Heart left ventricle (tissue), 16 donors: ENCODE measurements around the gene OR6Y1. TPM values are rescaled to one million over a fixed set of nuclear protein-coding genes. Genes with fewer than 3 reads are reported as not detected.

Experiments used
- ATAC-seq, 4 donors: fragments of 200-7000 bp; cut with Tn5 transposase; one replicate each; pipeline ENCODE4 v1.9.1; 2020 to 2022; ENCODE audit warnings: moderate library complexity in 4 of 4, mild to moderate bottlenecking in 3 of 4, moderate number of reproducible peaks in 1 of 4
- DNase-seq, 5 donors: peaks; one replicate each; pipeline ENCODE4 v3.0.0-alpha.2; 2020
- H3K27ac ChIP-seq, 12 donors: fragments of 200-600 bp; sonication (generic) in 4 of 12; one replicate each; pipeline versions ENCODE4 v1.5.0 to v1.8.0; 2016 to 2022; ENCODE audit warnings: mild to moderate bottlenecking in 2 of 12
- H3K27me3 ChIP-seq, 9 donors: fragments of 200-600 bp; sonication (generic) in 2 of 9; one replicate each; pipeline versions ENCODE4 v1.5.1 to v1.8.0; 2016 to 2022; ENCODE audit warnings: mild to moderate bottlenecking in 3 of 9
- H3K36me3 ChIP-seq, 9 donors: fragments of 200-600 bp; sonication (generic) in 2 of 9; one replicate each; pipeline versions ENCODE4 v1.5.0 to v1.8.0; 2018 to 2022; ENCODE audit warnings: mild to moderate bottlenecking in 2 of 9
- H3K4me1 ChIP-seq, 12 donors: fragments of 200-600 bp; sonication (generic) in 4 of 12; one replicate each; pipeline versions ENCODE4 v1.5.0 to v1.8.0; 2016 to 2022; ENCODE audit warnings: mild to moderate bottlenecking in 3 of 12
- H3K4me3 ChIP-seq, 12 donors: fragments of 200-600 bp; sonication (generic) in 4 of 12; one replicate each; pipeline versions ENCODE4 v1.5.0 to v1.8.0; 2017 to 2022; ENCODE audit warnings: mild to moderate bottlenecking in 9 of 12, moderate library complexity in 4 of 12
- H3K9me3 ChIP-seq, 12 donors: fragments of 200-600 bp; sonication (generic) in 4 of 12; one replicate each; pipeline versions ENCODE4 v1.5.0 to v1.8.0; 2016 to 2022; ENCODE audit warnings: mild to moderate bottlenecking in 1 of 12
- POLR2A ChIP-seq, 2 donors: fragments of 450-650 bp; IDR thresholded peaks; one replicate each; pipeline ENCODE4 v1.6.1; 2017; ENCODE audit warnings: antibody characterized with exemption in 2 of 2, mild to moderate bottlenecking in 2 of 2, moderate library complexity in 2 of 2
- WGBS, 4 donors: extraction: QIAGEN DNeasy Blood & Tissue Kit in 2 of 4; methylation state at CpG; one replicate each; pipeline versions ENCODE4 v1.1.5 to v1.1.7; 2013 to 2018; 5-methylcytosine and 5-hydroxymethylcytosine counted together
- intact Hi-C, 10 donors: fragments of 100-400 bp; cut with DNase I; formaldehyde crosslinking; loops; one replicate each; pipeline versions ENCODE4 v1.11.1 to v1.14.2; 2022
- polyA plus RNA-seq, 2 donors: library from polyadenylated mRNA; stranded (reverse); fragments of 200-250 nt; gene quantifications; one replicate each; pipeline ENCODE4 v1.2.3, GENCODE V29; 2013
- total RNA-seq, 9 donors: library from RNA; depleted of rRNA in 2 of 9; stranded (reverse); fragments of >200 nt in 2 of 9; fragmentation: NEBNext Ultra II Directional in 3 of 9; extraction: Animal tissue kit (Norgen Biotek cat#: 25700) in 3 of 9; gene quantifications; one replicate each; pipeline versions ENCODE4 v1.1.0 to v1.2.4, GENCODE V29; 2016 to 2023
- TF ChIP-seq, protein P1 (sequence below), 12 donors: fragments of 200-600 bp; sonication (generic) in 4 of 12; IDR thresholded peaks; one replicate each; pipeline versions ENCODE4 v1.5.0 to v1.8.0; 2018 to 2022; ENCODE audit warnings: antibody characterized with exemption in 12 of 12, mild to moderate bottlenecking in 5 of 12
- donor health status: ischemic (EF 13 %, LVEDD 7.1; RV severe dilation, severe dysfunction).
- donor health status: healthy with polysubstance abuse.
- donor health status: DM: no; HTN: yes; CAD: no.
- donor health status: DM: no; HTN: no; CAD: no.
- donor health status: ischemic (EF 25% LVEDD 6.9; RV normal size, moderate dysfunction).
- donor health status: ischemic (EF 25% LVEDD 5.7; RV mildly dilated, moderate dysfunction).
- donor health status: healthy.
- donor health status: DM: yes; HTN: yes; CAD: no.
- donor health status: ischemic (EF 35%, LVEDD 5.7; RV mildly dilated, moderate dysfunction).
- donor health status: nonischemic (EF 11% LVEDD 7.7; RV severe dilation, severe dysfunction).
- donor health status: DM: yes; HTN: yes; CAD: no.
- donor health status: PGD.
- donor health status: ischemic (EF 29% LVEDD 5.4; RV normal size, mild dysfunction).
- donor health status: nonischemic (EF 23%, LVEDD 6.1; RV moderate dilation, normal function).

Gene OR6Y1
- total and polyA plus RNA-seq, 11 donors = not detected

DNA sequence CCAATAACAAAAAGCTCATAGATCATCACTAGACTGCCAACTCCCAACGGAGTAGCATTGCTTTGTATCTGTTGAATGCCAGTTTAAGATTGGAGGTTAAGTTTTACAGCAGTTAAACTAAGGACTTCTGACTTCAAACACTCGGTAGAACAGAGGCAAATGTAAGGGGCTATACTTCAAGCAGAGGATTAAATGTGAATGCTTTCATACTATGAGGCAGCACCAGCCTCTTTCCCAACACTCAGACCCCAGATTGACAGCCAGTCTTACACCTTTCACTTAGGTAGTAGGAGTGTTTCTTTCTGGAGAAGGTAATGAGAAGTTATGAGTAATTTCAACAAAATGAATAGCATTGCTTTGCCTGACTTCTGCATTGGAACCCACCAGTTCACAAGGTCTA lies 59.4 kb downstream of the OR6Y1 start:
- DNase-seq = no peak
- Histone ChIP-seq H3K9me3 (no peaks in the 10 kb centered on the region), H3K4me3 (no peak overlapping the region), H3K27me3 (peaks cover 0 to 14% (median 0%) of the 10 kb centered on the region in 9 donors), H3K4me1 (no peaks in the 10 kb centered on the region), H3K27ac (no peak overlapping the region), H3K36me3 (no peaks in the 10 kb centered on the region)
- intact Hi-C loops = loop anchor here in 4 of 10 donors (5.0 to 10.0 kb wide), 2 partner anchors 290 to 292 kb away; no protein-coding TSS in a partner anchor
- no peak for ATAC-seq
- TF ChIP-seq, protein P1, sequence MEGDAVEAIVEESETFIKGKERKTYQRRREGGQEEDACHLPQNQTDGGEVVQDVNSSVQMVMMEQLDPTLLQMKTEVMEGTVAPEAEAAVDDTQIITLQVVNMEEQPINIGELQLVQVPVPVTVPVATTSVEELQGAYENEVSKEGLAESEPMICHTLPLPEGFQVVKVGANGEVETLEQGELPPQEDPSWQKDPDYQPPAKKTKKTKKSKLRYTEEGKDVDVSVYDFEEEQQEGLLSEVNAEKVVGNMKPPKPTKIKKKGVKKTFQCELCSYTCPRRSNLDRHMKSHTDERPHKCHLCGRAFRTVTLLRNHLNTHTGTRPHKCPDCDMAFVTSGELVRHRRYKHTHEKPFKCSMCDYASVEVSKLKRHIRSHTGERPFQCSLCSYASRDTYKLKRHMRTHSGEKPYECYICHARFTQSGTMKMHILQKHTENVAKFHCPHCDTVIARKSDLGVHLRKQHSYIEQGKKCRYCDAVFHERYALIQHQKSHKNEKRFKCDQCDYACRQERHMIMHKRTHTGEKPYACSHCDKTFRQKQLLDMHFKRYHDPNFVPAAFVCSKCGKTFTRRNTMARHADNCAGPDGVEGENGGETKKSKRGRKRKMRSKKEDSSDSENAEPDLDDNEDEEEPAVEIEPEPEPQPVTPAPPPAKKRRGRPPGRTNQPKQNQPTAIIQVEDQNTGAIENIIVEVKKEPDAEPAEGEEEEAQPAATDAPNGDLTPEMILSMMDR (IDR thresholded peaks at IDR 0.05) = no peak
- TF ChIP-seq POLR2A (IDR thresholded peaks at IDR 0.05) = no peak
- WGBS, 4 donors = 0 to 47% (median 18%) methylated on average over 2 of the region's 2 CpGs

Other genes starting within 250 kb of the OR6Y1 start
- under 1 TPM in 1 of 9 donors, not detected in 8; 0.29 TPM for gene CD1B, start 222.9 kb downstream of the OR6Y1 start, total RNA-seq
- not detected for gene CD1B, start 222.9 kb downstream of the OR6Y1 start, polyA plus RNA-seq
- under 1 TPM in 4 of 9 donors, not detected in 5; 0.25 to 0.59 (median 0.37) TPM for gene CD1E, start 200.5 kb downstream of the OR6Y1 start, total RNA-seq
- under 1 TPM in 1 of 2 donors, not detected in 1; 0.33 TPM for gene CD1E, start 200.5 kb downstream of the OR6Y1 start, polyA plus RNA-seq
- not detected for gene OR10T2, start 154.9 kb downstream of the OR6Y1 start, total RNA-seq
- not detected for gene OR10T2, start 154.9 kb downstream of the OR6Y1 start, polyA plus RNA-seq
- gene OR10K2, start 128.2 kb downstream of the OR6Y1 start, total RNA-seq = not detected
- not detected for gene OR10K2, start 128.2 kb downstream of the OR6Y1 start, polyA plus RNA-seq
- not detected for gene OR10K1, start 92.6 kb downstream of the OR6Y1 start, total RNA-seq
- not detected for gene OR10K1, start 92.6 kb downstream of the OR6Y1 start, polyA plus RNA-seq
- not detected for gene OR10R2, start 82.2 kb downstream of the OR6Y1 start, total RNA-seq
- gene OR10R2, start 82.2 kb downstream of the OR6Y1 start, polyA plus RNA-seq = not detected
- gene OR6P1, start 16.2 kb upstream of the OR6Y1 start, total RNA-seq = not detected
- not detected for gene OR6P1, start 16.2 kb upstream of the OR6Y1 start, polyA plus RNA-seq
- not detected for gene OR10X1, start 25.5 kb upstream of the OR6Y1 start, total RNA-seq
- gene OR10X1, start 25.5 kb upstream of the OR6Y1 start, polyA plus RNA-seq = not detected
- gene OR10Z1, start 50.9 kb upstream of the OR6Y1 start, total RNA-seq = not detected
- not detected for gene OR10Z1, start 50.9 kb upstream of the OR6Y1 start, polyA plus RNA-seq
- under 1 TPM in 4 of 9 donors, not detected in 5; 0.08 to 0.99 (median 0.28) TPM for gene SPTA1, start 132.3 kb upstream of the OR6Y1 start, total RNA-seq
- gene SPTA1, start 132.3 kb upstream of the OR6Y1 start, polyA plus RNA-seq = under 1 TPM; 0.06 to 0.19 TPM
- gene OR6K2, start 146.2 kb upstream of the OR6Y1 start, total RNA-seq = not detected
- gene OR6K2, start 146.2 kb upstream of the OR6Y1 start, polyA plus RNA-seq = not detected
- not detected for gene OR6K3, start 166.3 kb upstream of the OR6Y1 start, total RNA-seq
- not detected for gene OR6K3, start 166.3 kb upstream of the OR6Y1 start, polyA plus RNA-seq
- gene OR6K6, start 200.3 kb upstream of the OR6Y1 start, total RNA-seq = not detected
- gene OR6K6, start 200.3 kb upstream of the OR6Y1 start, polyA plus RNA-seq = not detected
- gene OR6N1, start 217.8 kb upstream of the OR6Y1 start, total RNA-seq = not detected
- gene OR6N1, start 217.8 kb upstream of the OR6Y1 start, polyA plus RNA-seq = not detected
- gene OR6N2, start 226.8 kb upstream of the OR6Y1 start, total RNA-seq = not detected
- not detected for gene OR6N2, start 226.8 kb upstream of the OR6Y1 start, polyA plus RNA-seq